DLD1 (cell line): ENCODE results near the gene EXOC2.

Experiments used
- in situ Hi-C: cut with HindIII; loops from 2 replicates; pipeline ENCODE4 v1.10.0; 2017; ENCODE audit warnings: low sequenced_read_pairs

EXOC2 gene

GRCh38 chr6:449486-450419, 243.2 kb downstream of the EXOC2 start:
- in situ Hi-C loops, result no loop called here

GRCh38 chr6:449057-449430, 243.9 kb downstream of the EXOC2 start:
- in situ Hi-C loops, result no loop called here

GRCh38 chr6:448296-449056, 244.5 kb downstream of the EXOC2 start:
- in situ Hi-C loops, result no loop called here

GRCh38 chr6:447381-448165, 245.4 kb downstream of the EXOC2 start:
- in situ Hi-C loops, result no loop called here

- in situ Hi-C loops, result no loop called here
Observed at GRCh38 chr6:446418-447366, 246.2 kb downstream of the EXOC2 start.

- in situ Hi-C loops, result no loop called here
Observed at GRCh38 chr6:445571-446417, 247.1 kb downstream of the EXOC2 start.

GRCh38 chr6:444653-445275, 248.2 kb downstream of the EXOC2 start:
- in situ Hi-C loops, result no loop called here

GRCh38 chr6:443621-444159, 249.2 kb downstream of the EXOC2 start:
- in situ Hi-C loops, result no loop called here

GRCh38 chr6:441126-441920, 251.6 kb downstream of the EXOC2 start:
- in situ Hi-C loops, result no loop called here

GRCh38 chr6:439641-440167, 253.2 kb downstream of the EXOC2 start:
- in situ Hi-C loops, result no loop called here

- in situ Hi-C loops, result no loop called here
Observed at GRCh38 chr6:438634-439170, 254.2 kb downstream of the EXOC2 start.

- in situ Hi-C loops, result no loop called here
Observed at GRCh38 chr6:437037-437392, 255.9 kb downstream of the EXOC2 start.

GRCh38 chr6:436308-437036, 256.5 kb downstream of the EXOC2 start:
- in situ Hi-C loops, result no loop called here

- in situ Hi-C loops, result no loop called here
Observed at GRCh38 chr6:435441-436307, 257.3 kb downstream of the EXOC2 start.
